NCI-H446 treated with DMSO at 0.1 percent for 48 hours (cell line): ENCODE results near the gene CPZ.
"Not testable (repeated sequence)": the region's sequence is repeated elsewhere in the genome, so short reads cannot be mapped to it uniquely, and the experiment has no call there.

Experiments
- DNase-seq: peaks from one replicate; lab custom pipeline; 2025; lab: John Stamatoyannopoulos, UW

The CPZ gene

DNA sequence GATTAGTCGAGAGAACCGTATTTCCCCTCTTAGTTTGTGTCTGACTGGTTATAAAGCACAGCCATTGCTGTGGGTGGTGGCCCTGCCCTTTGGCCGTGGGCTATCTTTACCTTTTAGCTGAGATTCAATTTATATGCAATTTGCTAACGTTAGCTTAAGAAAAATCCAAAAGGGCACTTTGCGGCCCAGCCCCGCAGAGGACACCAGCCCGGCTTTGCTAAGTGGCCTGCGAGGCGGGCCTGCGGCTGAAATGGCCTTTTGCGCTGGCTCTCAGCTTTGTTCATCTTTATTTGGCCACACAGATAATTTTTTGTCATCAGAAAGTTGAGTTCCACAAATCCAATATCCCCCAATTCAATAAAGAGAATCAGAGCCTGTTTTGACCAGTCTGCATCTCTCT, 48.3 kb downstream of the CPZ start:
- no peak for DNase-seq

- DNase-seq = no peak
These were observed 48.7 kb downstream of the CPZ start for GRCh38 chr4:8641256-8641655.

DNA sequence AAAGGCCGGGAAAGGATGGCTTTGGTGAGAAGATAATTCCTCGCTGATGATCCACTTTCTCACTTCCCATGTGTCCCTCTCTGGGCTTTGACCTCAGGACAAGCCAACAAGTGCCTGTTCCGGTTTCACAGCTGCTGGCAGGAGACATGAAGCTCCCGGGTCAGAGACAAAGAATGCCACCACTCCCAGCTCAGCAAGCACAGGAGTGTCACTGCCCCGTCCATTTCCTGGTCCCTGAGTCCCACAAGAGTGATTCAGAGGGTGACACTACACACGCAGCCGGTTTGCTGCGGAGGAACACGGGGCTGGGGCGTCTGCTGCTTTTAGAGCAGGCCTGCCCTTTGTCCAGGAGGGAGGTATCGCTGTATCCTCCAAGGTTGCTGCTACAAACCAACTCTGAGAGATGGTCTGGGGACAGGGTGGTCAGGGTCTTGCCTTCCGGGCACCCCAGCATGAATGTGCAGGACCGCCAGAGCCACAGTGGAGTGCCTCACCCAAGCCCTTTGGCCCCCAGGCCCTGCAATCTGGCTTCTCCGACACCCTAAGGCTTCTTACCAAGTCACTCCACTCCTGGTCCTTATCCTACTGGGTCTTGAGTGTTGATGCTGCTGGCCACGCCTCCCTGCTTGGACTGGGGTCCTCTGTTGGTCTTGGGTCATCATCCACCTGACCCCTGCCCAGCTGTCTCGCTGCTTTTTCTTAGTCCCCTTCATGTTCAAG, 49.5 kb downstream of the CPZ start:
- DNase-seq = no peak

DNA sequence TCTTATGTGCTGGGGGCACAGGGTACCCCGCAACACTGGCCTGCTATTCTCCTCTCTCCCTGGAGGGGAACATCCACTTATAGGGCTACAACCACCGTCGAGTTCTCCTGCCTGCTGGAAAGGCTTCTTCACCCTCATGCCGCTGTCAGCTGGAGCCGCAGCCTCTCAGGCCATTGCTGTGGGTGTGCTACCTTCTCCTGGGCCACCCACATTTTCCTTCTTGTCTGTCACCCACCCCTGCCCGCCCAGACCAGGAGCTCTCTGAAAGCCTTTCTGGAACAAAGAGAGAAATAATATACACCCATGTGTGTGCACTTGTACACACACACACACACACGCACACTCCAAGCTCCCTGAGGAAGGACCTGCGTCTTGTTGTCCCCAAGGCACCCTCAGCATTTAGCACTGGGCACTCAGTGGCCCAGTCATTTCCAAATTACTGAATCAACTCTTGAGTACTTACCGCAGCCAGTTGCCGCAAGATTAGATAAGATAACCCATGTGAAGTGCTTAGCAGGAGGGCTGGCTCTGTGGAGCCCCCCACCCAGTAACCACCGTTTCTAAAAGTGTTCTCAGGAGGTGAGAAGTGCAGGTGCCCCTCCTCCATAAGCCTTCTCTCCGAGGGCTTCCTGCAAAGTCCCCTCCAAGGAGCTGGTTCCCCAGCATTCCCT, 50.2 kb downstream of the CPZ start:
- no peak for DNase-seq

GRCh38 chr4:8643441-8643840, 50.9 kb downstream of the CPZ start:
- DNase-seq = no peak

GRCh38 chr4:8643986-8644385, 51.4 kb downstream of the CPZ start:
- DNase-seq = no peak

GRCh38 chr4:8644461-8644891, 51.9 kb downstream of the CPZ start:
- no peak for DNase-seq

- no peak for DNase-seq
These were observed 52.6 kb downstream of the CPZ start for GRCh38 chr4:8644966-8645752.

- no peak for DNase-seq
These were observed 53.2 kb downstream of the CPZ start for GRCh38 chr4:8645753-8646124.

GRCh38 chr4:8646296-8647093, 53.9 kb downstream of the CPZ start:
- DNase-seq = no peak

- no peak for DNase-seq
These were observed 54.6 kb downstream of the CPZ start for GRCh38 chr4:8647094-8647570.

- DNase-seq = no peak
These were observed 55.1 kb downstream of the CPZ start for GRCh38 chr4:8647626-8648025.

GRCh38 chr4:8648296-8648695, 55.7 kb downstream of the CPZ start:
- DNase-seq = no peak

DNA sequence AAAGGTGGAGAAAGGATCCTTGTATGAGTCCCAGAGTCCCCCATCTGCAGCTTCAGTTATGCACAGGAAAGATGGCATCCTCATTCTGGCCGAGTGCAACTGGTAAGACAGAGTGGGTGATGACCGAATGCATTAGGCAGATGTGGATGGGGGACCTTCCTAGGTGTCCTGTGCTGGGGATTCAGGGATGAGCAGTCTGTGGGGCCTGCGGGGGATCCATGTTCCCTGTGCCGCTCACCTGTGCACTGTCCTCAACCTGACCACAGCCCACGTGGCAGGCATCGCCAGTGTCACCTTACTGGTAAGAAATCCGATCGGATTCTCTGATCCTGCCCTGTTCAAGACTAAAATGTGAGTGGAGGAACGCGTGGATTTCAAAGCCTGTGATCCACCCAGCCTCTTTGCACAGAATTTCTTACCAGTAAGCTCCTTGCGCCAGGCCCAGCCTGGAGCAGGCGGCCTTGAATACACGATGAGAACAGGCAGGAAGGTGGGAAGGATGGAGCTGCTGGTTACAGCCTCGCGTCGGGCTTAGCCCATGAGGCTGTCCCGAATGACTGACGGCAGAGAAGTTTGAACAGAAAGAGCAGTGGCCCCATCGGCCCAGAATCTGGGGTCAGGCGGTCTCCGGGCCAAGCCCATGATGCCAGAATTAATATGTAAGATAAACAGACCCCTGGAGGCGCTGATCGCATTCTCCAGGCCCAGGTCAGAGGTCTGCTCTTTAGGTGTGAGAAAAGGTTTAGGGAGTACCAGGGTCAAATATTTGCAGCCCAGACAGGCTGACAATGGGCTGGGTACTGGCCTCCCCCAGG, 56.5 kb downstream of the CPZ start:
- DNase-seq = no peak

GRCh38 chr4:8649631-8650361, 57.2 kb downstream of the CPZ start:
- DNase-seq = no peak

GRCh38 chr4:8651661-8652180, 59.2 kb downstream of the CPZ start:
- no peak for DNase-seq

- no peak for DNase-seq
These were observed 59.9 kb downstream of the CPZ start for GRCh38 chr4:8652181-8653078.

DNA sequence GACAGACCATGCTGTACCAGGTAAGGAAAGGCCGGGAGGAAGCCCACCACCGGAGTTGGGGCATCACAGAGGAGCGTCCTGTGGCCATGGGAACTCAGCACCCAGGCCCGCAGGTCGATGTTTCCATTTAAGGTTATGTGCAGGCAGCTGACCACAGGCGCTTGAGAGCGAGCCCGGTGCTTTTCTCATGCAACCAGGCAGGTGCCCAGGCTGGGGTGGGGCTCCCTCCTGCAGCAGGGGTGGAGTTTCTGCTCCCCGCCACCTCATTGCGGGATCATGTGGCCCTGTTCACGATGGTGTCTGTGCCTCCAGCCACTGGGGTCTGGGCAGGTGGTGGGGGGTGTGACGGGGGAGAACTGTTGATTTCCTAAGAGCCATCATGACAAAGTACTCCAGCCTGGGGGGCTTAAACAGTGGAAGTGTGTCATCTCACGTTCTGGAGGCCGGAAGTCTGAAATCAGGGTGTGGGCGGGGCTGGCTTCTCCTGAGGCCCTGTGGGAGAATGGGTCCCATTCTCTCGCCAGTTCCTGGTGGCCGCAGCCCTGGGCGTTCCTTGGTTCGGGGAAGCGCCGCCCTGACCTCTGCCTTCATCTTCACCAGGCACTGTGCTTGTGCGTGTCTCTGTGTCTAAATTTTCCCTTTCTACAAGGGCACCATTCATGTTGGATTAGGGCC, 60.9 kb downstream of the CPZ start:
- no peak for DNase-seq

DNA sequence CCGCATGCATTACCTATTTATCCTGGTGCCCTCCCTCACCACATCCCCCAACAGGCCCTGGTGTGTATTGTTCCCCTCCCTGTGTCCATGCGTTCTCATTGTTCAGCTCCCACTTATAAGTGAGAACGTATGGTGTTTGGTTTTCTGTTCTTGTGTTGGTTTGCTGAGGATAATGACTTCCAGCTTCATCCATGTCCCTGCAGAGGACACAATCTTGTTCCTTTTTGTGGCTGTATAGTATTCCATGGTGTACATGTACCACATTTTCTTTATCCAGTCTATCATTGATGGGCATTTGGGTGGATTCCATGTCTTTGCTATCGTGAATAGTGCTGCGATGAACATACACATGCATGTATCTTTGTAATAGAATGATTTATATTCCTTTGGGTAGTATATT, 61.6 kb downstream of the CPZ start:
- not testable (repeated sequence) for DNase-seq
